IPS DF 6.9 (cell line): Measurements from ENCODE around the gene MYO1A.
"Not testable (repeated sequence)": the region's sequence is repeated elsewhere in the genome, so short reads cannot be mapped to it uniquely, and the experiment has no call there.

Experiments
- DNase-seq: peaks from one replicate; pipeline ENCODE4 v3.0.0-alpha.2; 2013; ENCODE audit warnings: low read depth, low spot score
- H3K27ac ChIP-seq: one replicate; pipeline ENCODE4 v1.5.1; 2013; ENCODE audit warnings: low read length, control low read depth
- H3K27me3 ChIP-seq: 2 replicates; pipeline ENCODE4 v1.6.1; 2013; ENCODE audit warnings: mild to moderate bottlenecking, low read length; ENCODE audit not compliant: control insufficient read depth, insufficient read depth
- H3K36me3 ChIP-seq: 2 replicates; pipeline ENCODE4 v1.6.1; 2013; ENCODE audit warnings: low read length; ENCODE audit not compliant: control insufficient read depth, insufficient read depth
- H3K4me1 ChIP-seq: 2 replicates; pipeline ENCODE4 v1.6.1; 2013; ENCODE audit warnings: low read length; ENCODE audit not compliant: control insufficient read depth, insufficient read depth
- H3K4me3 ChIP-seq: 2 replicates; pipeline ENCODE4 v1.5.1; 2013; ENCODE audit warnings: mild to moderate bottlenecking, low read length
- H3K9me3 ChIP-seq: 2 replicates; pipeline ENCODE4 v1.6.1; 2013; ENCODE audit warnings: low read length, inconsistent platforms; ENCODE audit not compliant: control insufficient read depth, insufficient read depth
- WGBS: extraction: QIAGEN DNeasy Blood & Tissue Kit; methylation state at CpG from one replicate; pipeline ENCODE4 v1.1.7; 2013; ENCODE audit warnings: mixed read lengths, missing lambda C conversion rate; ENCODE audit not compliant: insufficient read length, insufficient coverage; 5-methylcytosine and 5-hydroxymethylcytosine counted together

The MYO1A gene

DNA sequence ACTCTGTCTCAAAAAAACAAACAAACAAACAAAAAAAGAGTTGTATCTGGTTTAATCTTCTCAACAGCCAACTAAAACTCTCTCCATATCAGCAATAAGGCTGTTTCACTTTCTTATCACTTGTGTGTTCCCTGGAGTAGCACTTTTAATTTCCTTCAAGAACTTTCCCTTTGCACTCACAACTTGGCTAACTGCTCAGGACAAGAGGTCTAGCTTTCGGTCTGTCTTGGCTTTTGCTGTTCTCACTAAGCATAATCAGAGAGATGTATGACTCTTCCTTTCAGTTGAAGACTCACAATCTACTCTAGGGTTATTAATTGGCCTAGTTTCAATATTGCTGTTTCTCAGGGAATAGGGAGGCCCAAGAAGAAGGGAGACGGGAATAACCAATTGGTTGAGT lies 16.3 kb upstream of the MYO1A start:
- no peaks in the 10 kb centered on the region for H3K27me3 ChIP-seq
- WGBS, result no CpG with 5 or more reads among the region's 2 CpGs
- DNase-seq, result no peak
- H3K9me3 ChIP-seq, result no peaks in the 10 kb centered on the region
- no peak overlapping the region for H3K4me3 ChIP-seq
- peaks cover 17% of the 10 kb centered on the region; the same call in 1 of the 2 replicates for H3K36me3 ChIP-seq
- H3K4me1 ChIP-seq, result no peaks in the 10 kb centered on the region
- H3K27ac ChIP-seq, result no peak overlapping the region

DNA sequence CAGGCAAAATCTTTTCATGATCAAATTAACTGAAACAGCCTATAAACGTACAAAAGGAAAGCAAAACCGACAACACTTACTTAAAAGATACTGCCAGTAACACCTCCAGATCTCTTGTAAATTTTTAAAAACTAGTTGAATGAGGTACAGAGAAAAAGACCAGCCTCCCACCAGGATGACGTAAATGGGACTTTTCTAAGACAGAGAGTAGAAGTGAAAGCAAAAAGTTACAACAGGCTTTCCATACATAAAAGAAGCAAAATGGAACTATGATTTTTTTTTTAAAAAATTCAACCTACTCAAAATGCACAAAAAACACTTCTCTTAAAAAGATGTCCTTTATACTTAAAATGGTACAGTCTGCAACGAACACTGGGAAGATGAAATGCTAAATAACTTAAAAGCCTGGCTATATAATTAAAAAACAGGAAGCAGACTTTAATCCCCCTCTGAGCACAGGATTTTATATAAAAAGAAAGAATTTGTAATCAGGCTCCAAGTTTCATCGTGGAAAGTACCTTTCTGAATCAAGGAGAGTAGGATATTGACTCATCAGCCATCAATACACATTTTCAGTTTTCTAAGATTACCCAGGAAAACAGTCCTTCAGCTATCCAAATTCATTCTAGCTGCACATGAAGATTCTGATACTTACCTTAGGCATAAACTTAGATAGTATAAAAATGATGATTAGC lies 14.2 kb upstream of the MYO1A start:
- Histone ChIP-seq H3K36me3 (peaks cover 24% of the 10 kb centered on the region; the same call in 1 of the 2 replicates), H3K27me3 (no peaks in the 10 kb centered on the region), H3K4me3 (no peak overlapping the region), H3K9me3 (no peaks in the 10 kb centered on the region), H3K27ac (no peak overlapping the region), H3K4me1 (no peaks in the 10 kb centered on the region)
- no peak for DNase-seq
- WGBS, result no CpG with 5 or more reads among the region's 5 CpGs

DNA sequence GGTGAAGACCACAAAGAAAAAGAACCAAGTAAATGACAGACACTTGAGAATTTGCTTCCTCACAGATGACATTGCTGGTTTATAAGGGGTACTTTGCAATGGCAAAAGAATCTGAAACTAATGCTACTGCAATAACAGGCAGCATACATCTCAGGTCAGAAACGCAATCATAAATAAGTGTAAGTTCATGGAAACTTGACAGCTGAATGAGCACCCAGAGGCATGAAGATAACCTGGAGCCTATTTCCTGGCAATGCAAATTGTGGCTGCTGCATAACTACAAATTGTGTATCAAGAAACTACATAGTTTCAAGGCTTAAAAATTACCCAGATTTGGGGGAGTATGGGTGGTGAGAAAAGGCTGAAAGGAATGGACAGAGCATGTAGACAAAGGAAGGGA lies 8.5 kb upstream of the MYO1A start:
- H3K36me3 ChIP-seq, result peaks cover 32% of the 10 kb centered on the region; the same call in 1 of the 2 replicates
- no peaks in the 10 kb centered on the region for H3K4me1 ChIP-seq
- no peak overlapping the region for H3K27ac ChIP-seq
- WGBS, result no CpG with 5 or more reads among the region's 1 CpG
- no peaks in the 10 kb centered on the region for H3K27me3 ChIP-seq
- no peak overlapping the region for H3K4me3 ChIP-seq
- H3K9me3 ChIP-seq, result no peaks in the 10 kb centered on the region
- DNase-seq, result no peak

DNA sequence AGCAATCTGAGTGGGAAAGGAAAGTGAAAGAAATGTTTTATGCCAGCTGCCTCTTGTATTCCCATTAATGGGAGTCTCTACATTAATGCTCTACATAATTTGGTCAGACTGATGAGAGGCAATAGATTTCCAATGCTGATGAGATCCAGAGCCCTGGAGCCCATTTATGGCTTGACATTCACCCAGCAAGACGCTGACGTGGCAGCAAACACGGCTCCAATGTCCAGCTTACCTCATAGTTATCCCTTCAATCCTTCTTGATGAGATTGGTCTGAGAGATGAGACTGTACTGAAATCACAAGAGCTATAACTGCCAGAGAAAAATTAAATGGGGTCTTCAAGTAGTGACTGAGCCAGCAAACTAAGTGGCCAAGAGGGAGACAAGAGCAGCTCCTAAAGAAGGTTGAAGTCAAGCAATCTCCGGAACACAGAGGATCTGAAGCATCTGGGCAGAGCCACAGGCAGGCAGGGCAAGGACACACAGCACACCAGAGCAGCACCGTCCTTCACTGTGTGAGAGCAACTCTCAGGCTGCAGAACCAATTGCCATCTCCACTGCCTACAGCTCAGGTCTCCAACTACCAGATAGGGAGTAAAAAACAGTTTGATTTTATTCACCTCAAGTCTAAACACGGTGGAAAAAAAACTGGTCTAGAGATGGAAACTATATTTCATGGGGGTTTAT lies 7.3 kb upstream of the MYO1A start:
- no CpG with 5 or more reads among the region's 6 CpGs for WGBS
- Histone ChIP-seq H3K4me3 (no peak overlapping the region), H3K27ac (no peak overlapping the region), H3K36me3 (peaks cover 26% of the 10 kb centered on the region; the same call in 1 of the 2 replicates), H3K4me1 (no peaks in the 10 kb centered on the region), H3K27me3 (no peaks in the 10 kb centered on the region), H3K9me3 (no peaks in the 10 kb centered on the region)
- no peak for DNase-seq

DNA sequence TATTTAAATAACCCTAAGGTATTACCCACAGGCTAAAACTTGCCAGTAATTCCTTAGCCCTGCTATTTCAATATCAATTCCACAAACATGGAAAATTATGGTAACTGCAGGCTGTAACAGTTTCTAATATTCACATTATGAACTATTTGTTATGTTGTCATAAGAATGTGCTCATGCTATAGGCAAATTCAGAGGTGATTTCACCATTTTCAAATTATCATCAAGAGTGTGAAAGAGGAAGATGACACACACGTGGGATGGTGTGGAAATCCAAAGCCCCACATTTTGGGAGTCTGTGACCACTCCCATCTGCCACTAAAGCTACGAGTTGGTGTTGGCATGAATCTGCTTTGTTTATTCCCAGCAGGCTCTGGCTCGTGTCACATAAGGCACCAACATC lies 5.9 kb upstream of the MYO1A start:
- Histone ChIP-seq H3K4me3 (no peak overlapping the region), H3K9me3 (no peaks in the 10 kb centered on the region), H3K27ac (no peak overlapping the region), H3K27me3 (no peaks in the 10 kb centered on the region), H3K36me3 (peaks cover 26% of the 10 kb centered on the region; the same call in 1 of the 2 replicates), H3K4me1 (no peaks in the 10 kb centered on the region)
- WGBS, result no CpG with 5 or more reads among the region's 3 CpGs
- no peak for DNase-seq

DNA sequence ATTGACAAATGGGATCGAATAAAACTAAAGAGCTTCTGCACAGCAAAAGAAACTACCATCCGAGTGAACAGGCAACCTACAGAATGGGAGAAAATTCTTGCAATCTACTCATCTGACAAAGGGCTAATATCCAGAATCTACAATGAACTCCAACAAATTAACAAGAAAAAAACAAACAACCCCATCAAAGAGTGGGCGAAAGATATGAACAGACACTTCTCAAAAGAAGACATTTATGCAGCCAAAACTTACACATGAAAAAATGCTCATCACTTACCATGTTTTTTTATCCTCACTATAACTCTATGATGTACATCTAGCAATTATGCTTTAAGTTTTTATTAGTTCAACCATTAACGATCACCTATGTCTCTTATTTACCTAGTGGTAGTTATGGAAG lies 4.0 kb upstream of the MYO1A start:
- H3K4me1 ChIP-seq, result not testable (repeated sequence)
- no CpG with 5 or more reads among the region's 4 CpGs for WGBS

DNA sequence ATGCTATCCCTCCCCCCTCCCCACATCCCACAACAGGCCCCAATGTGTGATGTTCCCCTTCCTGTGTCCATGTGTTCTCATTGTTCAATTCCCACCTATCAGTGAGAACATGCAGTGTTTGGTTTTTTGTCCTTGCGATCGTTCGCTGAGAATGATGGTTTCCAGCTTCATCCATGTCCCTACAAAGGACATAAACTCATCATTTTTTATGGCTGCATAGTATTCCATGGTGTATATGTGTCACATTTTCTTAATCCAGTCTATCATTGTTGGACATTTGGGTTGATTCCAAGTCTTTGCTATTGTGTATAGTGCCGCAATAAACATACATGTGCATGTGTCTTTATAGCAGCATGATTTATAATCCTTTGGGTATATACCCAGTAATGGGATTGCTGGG lies 3.2 kb upstream of the MYO1A start:
- H3K27me3 ChIP-seq, H3K4me1 ChIP-seq, H3K36me3 ChIP-seq, H3K27ac ChIP-seq, H3K9me3 ChIP-seq, DNase-seq, H3K4me3 ChIP-seq: not testable (repeated sequence)
- no CpG with 5 or more reads among the region's 4 CpGs for WGBS

More for the DNA sequence above, 4.0 kb upstream of the MYO1A start:
- H3K36me3 ChIP-seq, result peaks cover 14% of the 10 kb centered on the region; the same call in 1 of the 2 replicates
- H3K9me3 ChIP-seq, H3K4me3 ChIP-seq, DNase-seq, H3K27me3 ChIP-seq, H3K27ac ChIP-seq: not testable (repeated sequence)

DNA sequence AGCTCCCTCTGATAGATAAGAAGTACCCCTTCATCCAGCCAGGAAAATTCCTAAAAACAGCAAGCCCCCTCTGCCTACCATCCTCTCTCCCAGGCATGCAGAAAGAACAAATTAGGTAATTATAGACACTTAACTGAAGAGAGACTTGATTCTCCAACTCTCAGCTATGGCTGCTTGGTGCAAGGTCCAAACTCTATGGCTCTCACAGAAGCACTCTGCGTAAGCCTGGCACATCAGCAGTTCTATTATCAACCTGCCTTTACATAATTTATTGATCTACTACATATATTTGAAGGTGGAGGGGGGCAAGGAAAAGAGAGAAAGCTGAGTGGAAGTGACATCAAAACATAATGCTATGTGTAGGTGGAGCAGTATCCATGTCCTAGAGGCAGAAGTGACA lies 1.1 kb upstream of the MYO1A start:
- no peaks in the 10 kb centered on the region for H3K9me3 ChIP-seq
- WGBS, result no CpG with 5 or more reads among the region's 1 CpG
- no peak for DNase-seq
- H3K4me1 ChIP-seq, result peaks cover 1% of the 10 kb centered on the region; the same call in 1 of the 2 replicates
- H3K4me3 ChIP-seq, result no peak overlapping the region
- H3K27ac ChIP-seq, result no peak overlapping the region
- H3K36me3 ChIP-seq, result peaks cover 2% of the 10 kb centered on the region; the same call in 1 of the 2 replicates
- H3K27me3 ChIP-seq, result no peaks in the 10 kb centered on the region

DNA sequence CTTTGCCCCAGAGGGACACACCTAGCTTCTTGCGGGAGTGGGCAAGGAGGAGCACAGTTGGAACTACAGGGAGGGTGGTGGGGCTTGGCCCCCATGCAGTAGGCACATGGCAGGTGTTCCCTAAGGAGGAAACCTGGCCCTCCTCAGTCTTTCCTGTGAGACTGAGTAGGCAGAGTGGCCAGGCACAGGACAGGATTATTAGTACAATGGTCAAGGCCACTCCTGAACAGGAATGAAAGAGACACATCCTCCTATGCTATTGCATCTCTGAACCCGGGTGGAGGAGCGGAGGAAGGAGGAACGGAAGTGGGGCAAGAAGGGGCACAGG lies 846 bp downstream of the MYO1A start:
- Histone ChIP-seq H3K4me1 (peaks cover 1% of the 10 kb centered on the region; the same call in 1 of the 2 replicates), H3K27me3 (no peaks in the 10 kb centered on the region), H3K4me3 (no peak overlapping the region), H3K9me3 (no peaks in the 10 kb centered on the region), H3K36me3 (no peaks in the 10 kb centered on the region), H3K27ac (no peak overlapping the region)
- no peak for DNase-seq
- WGBS, result no CpG with 5 or more reads among the region's 4 CpGs

DNA sequence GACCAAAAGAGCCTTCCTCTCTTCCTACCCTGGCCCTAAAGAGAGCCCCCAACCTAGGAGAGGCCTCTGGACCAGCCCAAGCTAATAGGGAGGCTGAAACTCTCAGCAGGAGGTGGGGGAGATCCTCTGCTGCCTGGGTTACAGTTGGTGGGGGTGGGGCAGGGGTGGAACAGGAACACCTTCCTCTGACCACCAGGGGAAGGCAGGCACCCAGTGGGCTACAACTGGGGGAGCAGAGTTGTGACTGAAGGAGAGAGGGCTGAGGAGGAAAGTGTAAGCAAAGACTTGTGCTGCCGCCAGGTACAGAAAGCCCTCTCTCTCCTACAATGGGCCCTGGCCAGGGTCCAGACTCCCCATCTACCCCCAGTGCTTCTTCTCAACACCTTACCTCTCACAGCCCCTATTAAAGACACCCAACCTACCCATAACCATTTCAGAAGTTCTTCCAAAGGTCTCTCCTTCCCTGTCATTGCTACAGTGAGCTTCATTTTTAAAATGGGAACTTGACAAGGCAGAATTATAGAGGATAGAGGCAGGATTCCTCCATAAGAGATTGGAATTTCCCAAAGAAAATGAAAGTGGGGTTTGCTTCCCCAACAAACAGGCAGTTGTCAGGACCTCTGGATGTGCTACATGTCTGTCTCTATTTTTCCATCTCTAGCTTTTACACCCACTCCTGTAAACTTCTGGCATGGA lies 1.4 kb downstream of the MYO1A start:
- no CpG with 5 or more reads among the region's 1 CpG for WGBS
- H3K27ac ChIP-seq, result no peak overlapping the region
- no peak overlapping the region for H3K4me3 ChIP-seq
- H3K9me3 ChIP-seq, result no peaks in the 10 kb centered on the region
- no peak for DNase-seq
- H3K4me1 ChIP-seq, result peaks cover 1% of the 10 kb centered on the region; the same call in 1 of the 2 replicates
- no peaks in the 10 kb centered on the region for H3K27me3 ChIP-seq
- no peaks in the 10 kb centered on the region for H3K36me3 ChIP-seq
